RKO (cell line): ENCODE data around the gene SLC39A13.

Source experiments
- DNase-seq: peaks from one replicate; pipeline ENCODE4 v3.0.0-alpha.2; 2016; ENCODE audit warnings: low spot score

SLC39A13 gene

GRCh38 chr11:47407746-47408590 lies at the start of gene SLC39A13:
SLC39A13 (plus strand) TSS chr11:47408590; CDS start chr11:47410095, 1,505 bp downstream.
- peak; percentile 94 for DNase-seq

- DNase-seq: no peak
Observed at GRCh38 chr11:47358731-47359051, 49.7 kb upstream of the SLC39A13 start.

- no peak for DNase-seq
Observed at GRCh38 chr11:47359162-47359561, 49.2 kb upstream of the SLC39A13 start.

- no peak for DNase-seq
Observed at GRCh38 chr11:47359586-47359985, 48.8 kb upstream of the SLC39A13 start.

- no peak for DNase-seq
Observed at GRCh38 chr11:47360341-47360740, 48.0 kb upstream of the SLC39A13 start.

GRCh38 chr11:47361419-47361818 lies 47.0 kb upstream of the SLC39A13 start:
- no peak for DNase-seq

- no peak for DNase-seq
Observed at GRCh38 chr11:47366020-47366490, 42.3 kb upstream of the SLC39A13 start.

- no peak for DNase-seq
Observed at GRCh38 chr11:47369676-47370075, 38.7 kb upstream of the SLC39A13 start.

- no peak for DNase-seq
Observed at GRCh38 chr11:47372422-47372821, 36.0 kb upstream of the SLC39A13 start.

- DNase-seq: peak; percentile 73
Observed at GRCh38 chr11:47373876-47374719, 34.3 kb upstream of the SLC39A13 start.

GRCh38 chr11:47374720-47375019 lies 33.7 kb upstream of the SLC39A13 start:
- DNase-seq: no peak

GRCh38 chr11:47375020-47375419 lies 33.4 kb upstream of the SLC39A13 start:
- DNase-seq: no peak

GRCh38 chr11:47375546-47376085 lies 32.8 kb upstream of the SLC39A13 start:
- no peak for DNase-seq

GRCh38 chr11:47376107-47376524 lies 32.3 kb upstream of the SLC39A13 start:
- DNase-seq: no peak

GRCh38 chr11:47376525-47377371 lies 31.6 kb upstream of the SLC39A13 start:
- no peak for DNase-seq

- DNase-seq: no peak
Observed at GRCh38 chr11:47377571-47378009, 30.8 kb upstream of the SLC39A13 start.

- DNase-seq: no peak
Observed at GRCh38 chr11:47378010-47378835, 30.2 kb upstream of the SLC39A13 start, which contains the start of gene SPI1. SPI1 (minus strand) TSS chr11:47378547; CDS start chr11:47378353, 194 bp downstream.

GRCh38 chr11:47378836-47379170 lies 29.6 kb upstream of the SLC39A13 start:
- no peak for DNase-seq

- no peak for DNase-seq
Observed at GRCh38 chr11:47379317-47379716, 29.1 kb upstream of the SLC39A13 start.

GRCh38 chr11:47380078-47380477 lies 28.3 kb upstream of the SLC39A13 start:
- DNase-seq: no peak

GRCh38 chr11:47383071-47383470 lies 25.3 kb upstream of the SLC39A13 start:
- DNase-seq: no peak
